ENCODE results near the gene ERCC6L. TPM values are rescaled to one million over a fixed set of nuclear protein-coding genes. Genes with fewer than 3 reads are reported as not detected.

Gene ERCC6L
- total RNA-seq, 2 donors from 2014 or later: 1.7 to 8.2 TPM

DNA sequence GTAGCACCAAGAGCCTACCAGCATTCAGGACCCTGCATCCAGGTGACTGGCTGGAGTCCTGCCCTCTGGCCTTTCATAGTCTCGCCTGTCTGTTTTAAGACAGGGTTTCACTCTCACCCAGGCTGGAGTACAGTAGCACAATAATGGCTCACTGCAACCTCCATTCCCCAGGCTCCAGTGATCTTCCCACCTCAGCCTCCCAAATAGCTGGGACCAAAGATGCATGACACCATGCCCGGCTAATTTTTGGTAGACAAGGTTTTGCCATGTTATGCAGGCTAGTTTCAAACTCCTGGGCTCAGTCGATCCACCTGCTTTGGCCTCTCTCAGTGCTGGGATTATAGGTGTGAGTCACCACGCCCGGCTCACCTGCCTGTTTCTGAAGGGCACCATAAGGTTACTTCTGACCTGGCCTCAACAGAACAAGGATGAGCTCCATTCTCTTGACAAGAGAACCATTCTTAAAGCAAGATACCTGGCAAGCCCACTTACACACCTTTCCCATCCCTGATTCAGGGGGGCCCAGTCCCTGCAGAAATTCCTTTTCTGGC is 31.6 kb upstream of the ERCC6L start:
- no peak for DNase-seq
- no peak for TF ChIP-seq CTCF (IDR thresholded peaks at IDR 0.05)
- Histone ChIP-seq H3K9ac (ENCODE audit: low read depth in 2 of 2, low read length in 2 of 2) (no peak overlapping the region), H3K36me3 (peaks cover 4% of the 10 kb centered on the region), H3K4me1 (no peaks in the 10 kb centered on the region), H3K27ac (no peak overlapping the region), H3K4me3 (no peak overlapping the region), H3K9me3 (no peaks in the 10 kb centered on the region), H3K27me3 (no peaks in the 10 kb centered on the region)
- intact Hi-C loops (cut with DNase I): no loop called here

- intact Hi-C loops (cut with DNase I): no loop called here
- Histone ChIP-seq H3K9me3 (no peaks in the 10 kb centered on the region), H3K4me1 (no peaks in the 10 kb centered on the region), H3K27me3 (no peaks in the 10 kb centered on the region), H3K9ac (ENCODE audit: low read depth in 2 of 2, low read length in 2 of 2) (no peak overlapping the region), H3K27ac (no peak overlapping the region), H3K36me3 (peaks cover 4% of the 10 kb centered on the region), H3K4me3 (no peak overlapping the region)
- no peak for DNase-seq
- TF ChIP-seq CTCF (IDR thresholded peaks at IDR 0.05): no peak
Observed at GRCh38 chrX:72269671-72270251, 30.9 kb upstream of the ERCC6L start.

- no peak for TF ChIP-seq CTCF (IDR thresholded peaks at IDR 0.05)
- H3K4me3 ChIP-seq: no peak overlapping the region
- H3K9ac ChIP-seq (ENCODE audit: low read depth in 2 of 2, low read length in 2 of 2): no peak overlapping the region
- no peak overlapping the region for H3K27ac ChIP-seq
- H3K27me3 ChIP-seq: no peaks in the 10 kb centered on the region
- H3K9me3 ChIP-seq: no peaks in the 10 kb centered on the region
- DNase-seq: no peak
- intact Hi-C loops (cut with DNase I): no loop called here
- H3K36me3 ChIP-seq: peaks cover 4% of the 10 kb centered on the region
- H3K4me1 ChIP-seq: no peaks in the 10 kb centered on the region
Observed at GRCh38 chrX:72268597-72269365, 30.0 kb upstream of the ERCC6L start.

DNA sequence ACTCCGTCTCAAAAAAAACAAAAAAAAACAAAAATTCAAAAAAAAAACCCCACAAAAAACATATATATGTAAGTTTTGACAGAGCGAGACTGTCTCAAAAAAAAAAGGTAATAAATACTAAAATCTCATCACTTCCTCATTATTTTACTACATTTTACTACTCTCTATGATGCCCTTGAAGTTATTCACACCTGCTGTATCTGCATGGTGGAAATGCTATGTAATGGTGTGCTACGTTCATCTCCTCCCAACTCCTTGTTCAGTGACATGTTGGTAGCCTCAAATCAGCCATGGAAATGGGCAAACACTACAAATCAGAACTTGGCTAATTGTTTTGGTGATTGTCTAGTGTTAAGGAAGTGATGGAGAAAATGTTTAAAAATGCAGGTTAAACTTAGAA is 26.4 kb upstream of the ERCC6L start:
- no peak for TF ChIP-seq CTCF (IDR thresholded peaks at IDR 0.05)
- H3K9ac ChIP-seq (ENCODE audit: low read depth in 2 of 2, low read length in 2 of 2): no peak overlapping the region
- no peaks in the 10 kb centered on the region for H3K27me3 ChIP-seq
- intact Hi-C loops (cut with DNase I): no loop called here
- H3K4me3 ChIP-seq: no peak overlapping the region
- no peaks in the 10 kb centered on the region for H3K9me3 ChIP-seq
- DNase-seq: no peak
- no peaks in the 10 kb centered on the region for H3K4me1 ChIP-seq
- no peaks in the 10 kb centered on the region for H3K36me3 ChIP-seq
- H3K27ac ChIP-seq: no peak overlapping the region

GRCh38 chrX:72262077-72262476 is 23.2 kb upstream of the ERCC6L start:
- Histone ChIP-seq H3K4me3 (no peak overlapping the region), H3K27me3 (no peaks in the 10 kb centered on the region), H3K4me1 (no peaks in the 10 kb centered on the region), H3K36me3 (no peaks in the 10 kb centered on the region), H3K9me3 (no peaks in the 10 kb centered on the region), H3K9ac (ENCODE audit: low read depth in 2 of 2, low read length in 2 of 2) (no peak overlapping the region), H3K27ac (no peak overlapping the region)
- intact Hi-C loops (cut with DNase I): no loop called here
- TF ChIP-seq CTCF (IDR thresholded peaks at IDR 0.05): no peak
- DNase-seq: no peak

All from colonic mucosa (tissue), 4 donors.